GM19023 (cell line): ENCODE results near the gene TRAPPC10.

ENCODE experiments used
- ATAC-seq: cut with Tn5 transposase; IDR thresholded peaks from one replicate; pipeline ENCODE4 v1.9.1; 2021; ENCODE audit warnings: mild to moderate bottlenecking, moderate library complexity; ENCODE audit not compliant: unreplicated experiment

TRAPPC10 gene

GRCh38 chr21:44058981-44059380 lies 46.9 kb downstream of the TRAPPC10 start:
- ATAC-seq = no peak

DNA sequence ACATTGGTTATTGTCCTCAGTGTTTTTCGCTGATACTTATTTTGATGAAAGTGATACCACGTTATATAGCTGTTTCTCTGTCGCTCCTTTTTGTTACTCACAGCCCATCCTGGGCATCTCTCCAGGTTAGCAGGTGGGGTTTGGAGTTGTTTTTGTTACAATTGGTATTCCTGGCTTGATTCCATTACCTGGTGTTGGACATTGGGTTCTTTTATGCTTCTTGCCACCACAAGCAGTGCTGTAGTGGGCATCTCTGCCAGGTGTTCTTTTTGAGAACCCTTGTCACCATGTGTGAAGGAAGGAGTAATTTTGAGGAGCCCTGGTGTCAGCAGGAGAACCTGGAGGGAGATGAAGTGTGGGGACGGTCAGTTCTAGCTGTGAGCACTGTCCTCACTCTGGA lies 47.6 kb downstream of the TRAPPC10 start:
- ATAC-seq = no peak

DNA sequence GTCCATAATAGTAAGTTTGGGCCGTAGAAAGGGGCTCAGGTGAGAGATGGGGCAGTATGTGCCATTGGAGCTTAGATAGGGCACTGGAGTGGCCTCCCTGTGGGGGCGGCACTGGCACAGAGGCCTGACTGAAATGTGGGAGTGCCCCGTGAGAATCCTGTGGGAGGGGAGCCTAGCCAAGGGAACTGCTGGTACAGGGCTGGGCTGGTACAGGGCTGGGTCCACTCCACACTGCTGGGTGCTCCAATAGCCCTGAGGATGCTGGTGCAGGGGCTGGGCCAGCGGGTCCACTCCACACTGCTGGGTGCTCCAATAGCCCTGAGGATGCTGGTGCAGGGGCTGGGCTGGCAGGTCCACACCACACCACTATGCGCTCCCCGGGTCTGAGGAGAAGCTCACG lies 50.3 kb downstream of the TRAPPC10 start:
- no peak for ATAC-seq

DNA sequence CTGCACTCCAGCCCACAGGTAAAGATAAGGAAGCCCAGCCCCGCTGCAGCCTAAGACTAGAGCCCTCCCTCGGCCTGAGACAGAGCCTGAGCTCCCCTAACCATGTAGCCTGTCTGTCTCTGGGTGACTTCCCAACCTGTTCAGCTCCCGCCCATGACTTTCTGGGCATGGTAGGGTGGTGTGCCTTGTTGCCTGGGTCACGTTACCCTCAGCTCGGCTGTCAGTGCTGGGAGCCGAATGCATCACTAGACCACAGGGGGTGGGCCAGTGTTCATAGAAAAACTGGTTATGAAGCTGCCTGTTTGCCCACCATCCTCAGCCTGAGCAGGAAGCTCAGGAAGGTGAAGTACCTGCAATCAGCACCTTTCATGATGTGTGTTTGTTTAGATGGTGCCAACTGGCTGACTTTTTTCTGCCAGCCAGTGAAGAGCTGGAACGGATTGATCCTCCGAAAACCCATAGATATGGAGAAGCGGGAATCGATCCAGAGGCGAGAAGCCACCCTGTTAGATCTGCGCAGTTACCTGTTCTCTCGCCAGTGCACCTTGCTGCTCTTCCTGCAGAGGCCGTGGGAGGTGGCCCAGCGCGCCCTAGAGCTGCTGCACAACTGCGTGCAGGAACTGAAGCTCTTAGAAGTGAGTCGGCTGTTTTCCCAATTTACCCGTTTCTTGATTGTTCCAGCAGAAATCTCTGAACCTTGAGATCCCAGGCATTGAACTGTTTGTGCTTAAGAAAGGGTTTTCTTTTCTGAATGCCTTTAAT lies 51.2 kb downstream of the TRAPPC10 start:
- ATAC-seq = no peak

DNA sequence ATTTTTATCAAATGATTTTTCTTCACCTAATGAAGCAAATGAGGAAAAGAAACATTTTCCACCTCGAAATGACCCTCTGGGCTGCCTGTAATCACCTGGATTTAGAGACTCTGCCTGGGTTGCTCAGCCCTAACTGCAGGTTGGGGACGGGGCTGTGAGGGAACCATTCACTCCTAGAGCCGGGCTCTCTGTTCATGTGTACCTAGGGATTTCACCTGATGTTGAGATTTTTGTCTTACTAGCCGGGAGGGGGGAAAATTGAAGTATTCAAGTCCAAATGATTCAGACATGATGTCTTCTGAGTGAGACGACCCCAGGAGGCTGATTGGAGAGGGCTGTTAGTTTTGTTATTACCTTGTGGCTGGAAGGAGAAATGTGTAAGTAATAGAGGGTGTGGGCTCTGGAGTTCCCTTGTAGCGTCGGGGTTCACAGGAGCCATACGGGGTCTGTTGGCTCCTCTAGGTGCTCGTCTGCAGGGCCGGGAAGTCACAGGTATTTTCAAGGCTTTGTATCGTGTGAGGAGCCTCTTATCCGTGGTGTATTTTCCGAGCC lies 52.8 kb downstream of the TRAPPC10 start:
- no peak for ATAC-seq

DNA sequence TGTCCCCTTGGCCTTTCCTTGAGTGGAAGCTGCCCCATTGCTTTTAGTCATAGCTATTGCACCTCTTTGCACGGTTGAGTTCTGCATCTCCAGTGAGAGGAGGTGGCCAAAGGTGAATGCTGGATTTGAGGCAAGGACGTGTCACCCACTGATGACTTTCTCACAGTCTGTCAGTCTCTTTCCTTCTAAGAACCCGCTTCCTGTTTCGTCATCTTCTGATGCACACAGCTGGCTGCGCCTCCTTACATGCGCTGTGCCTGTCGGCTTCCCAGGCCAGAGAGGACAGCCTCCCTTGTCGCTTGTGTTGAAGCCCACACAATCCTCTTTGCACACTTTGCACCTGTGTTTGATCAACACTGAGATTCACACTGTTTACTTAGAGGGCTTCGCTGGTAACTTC lies 53.3 kb downstream of the TRAPPC10 start:
- ATAC-seq = no peak

DNA sequence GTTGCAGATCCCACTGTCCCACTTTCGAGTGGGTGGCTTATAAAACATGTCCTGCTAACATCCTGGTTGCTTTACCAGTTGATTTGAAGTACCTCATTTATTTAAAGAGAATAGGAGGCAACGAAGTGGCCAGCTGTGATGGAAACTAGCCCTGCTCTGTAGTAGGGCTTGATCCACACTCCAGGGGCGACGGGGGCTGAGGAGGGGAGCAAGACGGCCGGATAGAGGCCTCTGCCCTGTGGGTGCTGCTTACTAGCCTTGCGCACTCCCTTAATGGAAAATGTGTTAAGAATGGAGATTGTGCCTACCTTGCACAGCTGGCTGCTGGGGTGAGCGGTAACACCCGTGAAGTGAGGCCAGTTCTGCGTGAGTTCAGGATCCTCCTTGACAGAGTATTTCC lies 54.0 kb downstream of the TRAPPC10 start:
- ATAC-seq = no peak

DNA sequence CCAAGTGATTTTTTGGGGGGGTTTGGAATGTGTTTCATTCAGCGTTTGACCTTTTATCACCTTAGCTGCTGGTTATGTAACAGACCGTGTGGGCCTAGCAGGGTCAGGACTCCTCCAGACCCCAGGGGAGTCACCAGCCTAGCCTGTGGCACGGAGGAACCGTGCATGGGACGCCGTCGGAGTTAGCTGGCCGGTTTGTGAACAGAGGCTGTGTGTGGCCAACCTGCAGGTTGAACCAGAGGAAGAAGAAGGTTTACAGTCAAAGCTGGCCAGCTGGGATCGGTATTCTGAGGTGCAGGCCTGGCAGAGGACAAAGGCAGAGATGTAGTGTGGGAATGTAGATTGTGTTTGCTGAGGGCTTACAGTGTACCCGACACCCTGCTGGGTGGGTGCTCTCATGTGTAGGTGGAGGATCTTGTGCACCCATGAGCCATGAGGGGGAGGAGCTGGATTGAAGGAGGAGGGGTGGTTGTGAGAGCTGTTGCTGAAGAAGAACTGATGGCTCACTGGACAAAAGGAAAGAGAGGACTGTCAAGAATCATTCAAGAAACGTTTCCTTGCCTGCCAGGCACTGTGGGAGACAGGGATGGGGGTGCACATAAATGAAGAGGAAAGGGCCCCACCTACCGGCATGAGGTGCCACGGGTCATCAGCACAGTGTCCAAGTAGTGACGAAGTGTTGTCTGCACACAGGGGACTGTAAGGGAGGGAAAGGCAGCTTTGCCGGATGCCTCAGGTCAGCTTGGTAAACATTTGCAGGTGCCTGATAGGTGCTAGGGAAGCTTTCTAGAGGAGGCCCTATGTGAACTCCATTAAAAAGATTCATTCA lies 55.1 kb downstream of the TRAPPC10 start:
- ATAC-seq = no peak

DNA sequence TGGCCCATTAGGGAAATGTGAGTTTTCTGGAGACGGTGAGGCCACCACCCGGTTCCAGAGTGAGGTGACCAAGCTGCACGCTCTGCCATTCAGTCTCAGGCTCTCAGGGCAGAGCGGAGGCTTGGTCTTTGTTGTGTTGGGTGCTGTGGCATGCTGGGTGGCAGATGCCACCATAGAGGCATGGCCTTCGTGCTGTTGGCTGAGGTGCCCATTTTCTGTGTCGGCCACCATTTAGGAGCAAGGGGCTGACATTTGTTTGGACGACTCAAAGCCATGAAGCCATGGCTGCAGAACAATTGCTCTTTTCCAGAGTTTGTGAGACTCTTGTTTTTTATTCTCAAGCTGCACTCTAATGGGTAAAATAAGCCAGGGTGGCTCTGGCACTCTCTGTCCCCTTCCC lies 58.3 kb downstream of the TRAPPC10 start:
- no peak for ATAC-seq

- ATAC-seq = no peak
These were observed 59.4 kb downstream of the TRAPPC10 start for GRCh38 chr21:44071359-44072104.

DNA sequence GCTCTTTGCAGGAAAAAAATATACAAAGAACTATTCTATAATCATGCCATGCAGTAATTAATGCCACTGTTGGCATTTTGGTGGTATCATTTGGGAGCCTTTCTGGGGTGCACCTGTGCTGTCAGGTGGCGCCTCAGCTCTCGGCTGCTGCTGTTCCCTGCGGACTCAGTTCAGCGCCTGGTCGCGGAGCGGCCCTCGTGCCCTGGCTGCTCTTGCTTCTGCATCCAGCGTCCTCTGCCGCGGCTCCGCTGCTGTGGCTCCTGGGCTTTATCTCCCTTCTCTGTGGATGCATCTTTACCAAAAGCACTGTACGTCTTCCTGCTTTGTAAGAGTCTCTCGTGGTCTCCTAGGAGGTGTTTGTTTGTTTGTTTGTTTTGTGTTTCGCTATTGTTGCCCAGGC lies 60.0 kb downstream of the TRAPPC10 start:
- no peak for ATAC-seq

DNA sequence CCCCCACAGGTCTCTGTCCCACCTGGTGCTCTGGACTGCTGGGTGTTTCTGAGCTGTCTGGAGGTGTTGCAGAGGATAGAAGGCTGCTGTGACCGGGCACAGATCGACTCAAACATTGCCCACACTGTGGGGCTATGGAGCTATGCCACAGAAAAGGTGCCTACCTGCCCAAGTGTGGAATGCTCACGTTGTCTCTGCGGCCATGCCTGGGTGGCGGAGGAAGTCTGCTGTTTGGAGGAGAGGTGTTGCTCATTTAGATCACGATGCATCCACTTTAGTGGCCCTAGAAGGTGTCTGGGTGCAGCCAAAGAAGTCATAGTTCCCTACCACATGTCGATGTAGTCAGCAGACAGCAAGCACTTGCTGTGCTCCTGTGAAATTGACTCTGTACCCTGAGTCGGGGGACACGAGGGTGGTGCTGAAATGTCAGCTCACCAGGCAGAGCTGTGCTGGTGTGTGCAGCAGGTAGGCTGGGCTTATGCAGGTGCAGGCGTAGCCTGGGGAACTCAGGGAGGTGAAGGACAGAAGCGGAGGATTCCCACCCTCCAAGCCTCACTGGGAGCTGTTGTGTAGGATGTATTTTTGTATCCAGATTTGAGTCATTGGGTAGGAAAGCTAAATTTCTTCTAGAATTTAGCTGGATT lies 62.3 kb downstream of the TRAPPC10 start:
- ATAC-seq = no peak

GRCh38 chr21:44076316-44076715 lies 64.2 kb downstream of the TRAPPC10 start:
- ATAC-seq = no peak

GRCh38 chr21:44078411-44078981 lies 66.4 kb downstream of the TRAPPC10 start:
- ATAC-seq = no peak

DNA sequence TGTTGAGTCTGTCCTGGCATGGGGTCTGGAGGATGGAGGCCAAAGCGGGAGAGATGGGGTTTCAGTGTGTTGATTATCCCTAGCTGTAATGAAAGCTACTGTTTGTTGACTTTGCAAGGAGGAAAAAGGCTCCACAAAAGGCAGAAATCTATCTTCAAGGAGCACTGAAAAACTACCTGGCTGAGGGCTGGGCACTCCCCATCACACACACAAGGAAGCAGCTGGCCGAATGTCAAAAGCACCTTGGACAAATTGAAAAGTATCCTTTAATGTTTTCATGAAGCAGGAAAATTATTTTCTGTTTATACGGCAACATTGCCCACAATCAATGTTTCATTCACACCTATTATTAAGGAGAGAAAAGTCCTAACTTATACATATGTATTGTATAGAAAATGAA lies 67.3 kb downstream of the TRAPPC10 start:
- no peak for ATAC-seq

DNA sequence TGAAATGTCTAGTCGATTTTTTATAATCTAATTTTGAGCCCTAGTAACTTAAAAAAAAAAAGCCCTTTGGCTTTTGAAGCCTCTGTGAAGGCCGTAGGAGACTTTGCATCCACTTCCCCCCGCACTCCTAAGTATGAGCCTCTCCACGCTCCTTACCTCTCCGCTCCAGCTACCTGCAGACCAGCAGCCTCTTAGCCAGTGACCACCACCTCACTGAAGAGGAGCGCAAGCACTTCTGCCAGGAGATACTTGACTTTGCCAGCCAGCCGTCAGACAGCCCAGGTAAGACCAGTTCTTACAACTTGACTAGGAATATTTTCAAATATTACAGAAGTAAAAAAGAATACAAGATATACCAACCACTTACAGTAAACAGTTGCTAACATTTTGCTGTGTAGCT lies 67.7 kb downstream of the TRAPPC10 start:
- ATAC-seq = no peak

DNA sequence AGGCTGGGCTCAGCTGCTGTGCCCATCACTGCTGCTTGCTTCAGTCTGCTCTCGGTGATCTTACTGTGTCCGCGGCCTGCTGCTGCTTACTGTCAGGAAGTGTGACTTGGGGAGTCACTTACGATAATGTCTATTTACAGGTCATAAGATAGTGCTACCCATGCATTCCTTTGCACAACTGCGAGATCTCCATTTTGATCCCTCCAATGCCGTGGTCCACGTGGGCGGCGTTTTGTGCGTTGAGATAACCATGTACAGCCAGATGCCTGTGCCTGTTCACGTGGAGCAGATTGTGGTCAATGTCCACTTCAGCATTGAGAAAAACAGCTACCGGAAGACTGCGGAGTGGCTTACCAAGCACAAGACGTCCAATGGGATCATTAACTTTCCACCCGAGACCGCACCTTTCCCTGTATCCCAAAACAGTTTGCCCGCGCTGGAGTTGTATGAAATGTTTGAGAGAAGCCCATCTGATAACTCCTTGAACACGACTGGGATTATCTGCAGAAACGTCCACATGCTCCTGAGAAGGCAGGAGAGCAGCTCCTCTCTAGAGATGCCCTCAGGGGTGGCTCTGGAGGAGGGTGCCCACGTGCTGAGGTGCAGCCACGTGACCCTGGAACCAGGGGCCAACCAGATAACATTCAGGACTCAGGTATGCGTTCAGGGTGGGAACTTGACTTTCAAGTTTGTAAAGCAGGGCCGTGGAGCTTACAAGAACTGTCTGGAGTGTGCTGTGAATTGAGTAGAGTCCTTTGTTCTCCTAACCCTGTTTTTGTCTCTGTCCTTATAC lies 70.7 kb downstream of the TRAPPC10 start:
- ATAC-seq = no peak

GRCh38 chr21:44083631-44084291 lies 71.7 kb downstream of the TRAPPC10 start:
- no peak for ATAC-seq
